Measurements from ENCODE around the gene INAFM1.

The INAFM1 gene

GRCh38 chr19:47274071-47274890 lies at the start of gene INAFM1:
Gene INAFM1 (plus strand): TSS chr19:47274885. CDS start chr19:47274920, 35 bp downstream.
- peak; percentile 93 for DNase-seq

- peak; percentile 91 for DNase-seq
These were observed 48.8 kb upstream of the INAFM1 start for GRCh38 chr19:47225746-47226425.

- DNase-seq: peak; percentile 79
These were observed 48.0 kb upstream of the INAFM1 start for GRCh38 chr19:47226426-47227351.

- DNase-seq: peak; percentile 96
These were observed 47.1 kb upstream of the INAFM1 start for GRCh38 chr19:47227352-47228167.

GRCh38 chr19:47228168-47228936 lies 46.3 kb upstream of the INAFM1 start:
- DNase-seq: peak; percentile 40

GRCh38 chr19:47228937-47229675 lies 45.6 kb upstream of the INAFM1 start:
- DNase-seq: peak; percentile 28

GRCh38 chr19:47229676-47230053 lies 45.0 kb upstream of the INAFM1 start:
- DNase-seq: peak; percentile 31

- peak; percentile 53 for DNase-seq
These were observed 44.4 kb upstream of the INAFM1 start for GRCh38 chr19:47230054-47230920.

GRCh38 chr19:47230921-47231214 lies 43.8 kb upstream of the INAFM1 start, which contains the start of gene BBC3:
Gene BBC3 (minus strand): TSS chr19:47231199. CDS start chr19:47228431, 2,768 bp downstream.
- DNase-seq: no peak

- DNase-seq: peak; percentile 86
These were observed 43.2 kb upstream of the INAFM1 start for GRCh38 chr19:47231215-47232054.

- DNase-seq: peak; percentile 83
These were observed 42.1 kb upstream of the INAFM1 start for GRCh38 chr19:47232422-47233211.

GRCh38 chr19:47236072-47236675 lies 38.5 kb upstream of the INAFM1 start:
- DNase-seq: no peak

- no peak for DNase-seq
These were observed 35.5 kb upstream of the INAFM1 start for GRCh38 chr19:47239152-47239551.

- DNase-seq: peak; percentile 54
These were observed 34.9 kb upstream of the INAFM1 start for GRCh38 chr19:47239610-47240296.

GRCh38 chr19:47240556-47240955 lies 34.1 kb upstream of the INAFM1 start:
- DNase-seq: no peak

GRCh38 chr19:47240996-47241918 lies 33.4 kb upstream of the INAFM1 start:
- DNase-seq: peak; percentile 86
